Choroid plexus epithelial cell (primary cell): ENCODE measurements around the gene FGF13.

Experiments used
- DNase-seq: peaks from one replicate; pipeline ENCODE4 v3.0.0-alpha.2; 2010; ENCODE audit warnings: low read depth
- H3K4me3 ChIP-seq: 2 replicates; pipeline ENCODE4 v1.5.1; 2011; ENCODE audit warnings: low read depth, mild to moderate bottlenecking, control low read depth, low read length, moderate library complexity
- TF ChIP-seq, protein P1 (sequence below): conservative IDR thresholded peaks from 2 replicates; pipeline ENCODE4 v1.5.1; 2011; ENCODE audit warnings: low read depth, mild to moderate bottlenecking, control low read depth, inconsistent platforms, low read length, moderate library complexity

FGF13 gene

GRCh38 chrX:138711399-138712347, at the start of gene FGF13:
Gene FGF13, minus strand, starts transcription at chrX:138711717. Its CDS starts 714 bp downstream, at chrX:138711003.
- no peak within 1 kb of the TSS for H3K4me3 ChIP-seq
- TF ChIP-seq, protein P1, sequence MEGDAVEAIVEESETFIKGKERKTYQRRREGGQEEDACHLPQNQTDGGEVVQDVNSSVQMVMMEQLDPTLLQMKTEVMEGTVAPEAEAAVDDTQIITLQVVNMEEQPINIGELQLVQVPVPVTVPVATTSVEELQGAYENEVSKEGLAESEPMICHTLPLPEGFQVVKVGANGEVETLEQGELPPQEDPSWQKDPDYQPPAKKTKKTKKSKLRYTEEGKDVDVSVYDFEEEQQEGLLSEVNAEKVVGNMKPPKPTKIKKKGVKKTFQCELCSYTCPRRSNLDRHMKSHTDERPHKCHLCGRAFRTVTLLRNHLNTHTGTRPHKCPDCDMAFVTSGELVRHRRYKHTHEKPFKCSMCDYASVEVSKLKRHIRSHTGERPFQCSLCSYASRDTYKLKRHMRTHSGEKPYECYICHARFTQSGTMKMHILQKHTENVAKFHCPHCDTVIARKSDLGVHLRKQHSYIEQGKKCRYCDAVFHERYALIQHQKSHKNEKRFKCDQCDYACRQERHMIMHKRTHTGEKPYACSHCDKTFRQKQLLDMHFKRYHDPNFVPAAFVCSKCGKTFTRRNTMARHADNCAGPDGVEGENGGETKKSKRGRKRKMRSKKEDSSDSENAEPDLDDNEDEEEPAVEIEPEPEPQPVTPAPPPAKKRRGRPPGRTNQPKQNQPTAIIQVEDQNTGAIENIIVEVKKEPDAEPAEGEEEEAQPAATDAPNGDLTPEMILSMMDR = no peak
- no peak for DNase-seq

GRCh38 chrX:138759217-138759943, 47.9 kb upstream of the FGF13 start:
- TF ChIP-seq, protein P1 = no peak
- no peak overlapping the region for H3K4me3 ChIP-seq
- DNase-seq = no peak

- peak; percentile 1 for DNase-seq
- TF ChIP-seq, protein P1 = no peak
- H3K4me3 ChIP-seq = no peak overlapping the region
These were observed 44.7 kb upstream of the FGF13 start for GRCh38 chrX:138756234-138756633.

GRCh38 chrX:138754861-138755260, 43.3 kb upstream of the FGF13 start:
- no peak overlapping the region for H3K4me3 ChIP-seq
- DNase-seq = no peak
- TF ChIP-seq, protein P1 = no peak

DNA sequence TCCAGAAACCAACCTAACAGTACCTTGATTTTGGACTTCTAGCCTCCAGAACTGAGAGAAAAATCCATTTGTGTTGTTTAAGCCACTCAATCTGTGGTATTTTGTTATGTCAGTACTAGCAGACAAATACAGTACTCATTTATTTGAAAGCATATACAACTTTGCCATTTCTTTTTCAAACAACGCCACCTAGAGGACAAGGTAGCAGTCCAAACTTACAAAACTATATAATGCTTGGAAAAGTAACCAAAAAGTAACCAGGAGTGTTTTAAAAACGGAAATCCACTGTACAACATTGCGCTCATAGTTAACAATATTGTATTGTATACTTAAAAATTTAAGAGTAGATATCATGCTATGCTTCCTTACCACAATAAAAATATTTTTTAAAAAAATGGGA, 37.0 kb upstream of the FGF13 start:
- H3K4me3 ChIP-seq = no peak overlapping the region
- DNase-seq = peak; percentile 10

GRCh38 chrX:138745196-138745595, 33.7 kb upstream of the FGF13 start:
- TF ChIP-seq, protein P1 = peak; percentile 52
- H3K4me3 ChIP-seq = no peak overlapping the region
- DNase-seq = peak; percentile 50

More for the DNA sequence above, 37.0 kb upstream of the FGF13 start:
- TF ChIP-seq, protein P1 = peak; percentile 31
